HL-60 (cell line): ENCODE results near the gene DOC2B.

Experiments
- GABPA ChIP-seq: IDR thresholded peaks from 2 replicates; pipeline ENCODE4 v1.6.1; 2012; ENCODE audit warnings: low read depth
- POLR2AphosphoS5 ChIP-seq: IDR thresholded peaks from 2 replicates; pipeline ENCODE4 v1.6.1; 2012; ENCODE audit warnings: low read depth
- SPI1 ChIP-seq: IDR thresholded peaks from 2 replicates; pipeline ENCODE4 v1.6.1; 2012; ENCODE audit warnings: low read depth, mild to moderate bottlenecking, borderline replicate concordance
- TF ChIP-seq, protein P1 (sequence below): IDR thresholded peaks from one replicate; pipeline ENCODE4 v1.5.1; 2011; ENCODE audit warnings: low read length, control low read depth, inconsistent platforms; ENCODE audit not compliant: insufficient read depth
- TF ChIP-seq, protein P2 (sequence below): IDR thresholded peaks from 2 replicates; pipeline ENCODE4 v1.6.1; 2012; ENCODE audit warnings: low read depth; ENCODE audit not compliant: insufficient replicate concordance

DNA sequence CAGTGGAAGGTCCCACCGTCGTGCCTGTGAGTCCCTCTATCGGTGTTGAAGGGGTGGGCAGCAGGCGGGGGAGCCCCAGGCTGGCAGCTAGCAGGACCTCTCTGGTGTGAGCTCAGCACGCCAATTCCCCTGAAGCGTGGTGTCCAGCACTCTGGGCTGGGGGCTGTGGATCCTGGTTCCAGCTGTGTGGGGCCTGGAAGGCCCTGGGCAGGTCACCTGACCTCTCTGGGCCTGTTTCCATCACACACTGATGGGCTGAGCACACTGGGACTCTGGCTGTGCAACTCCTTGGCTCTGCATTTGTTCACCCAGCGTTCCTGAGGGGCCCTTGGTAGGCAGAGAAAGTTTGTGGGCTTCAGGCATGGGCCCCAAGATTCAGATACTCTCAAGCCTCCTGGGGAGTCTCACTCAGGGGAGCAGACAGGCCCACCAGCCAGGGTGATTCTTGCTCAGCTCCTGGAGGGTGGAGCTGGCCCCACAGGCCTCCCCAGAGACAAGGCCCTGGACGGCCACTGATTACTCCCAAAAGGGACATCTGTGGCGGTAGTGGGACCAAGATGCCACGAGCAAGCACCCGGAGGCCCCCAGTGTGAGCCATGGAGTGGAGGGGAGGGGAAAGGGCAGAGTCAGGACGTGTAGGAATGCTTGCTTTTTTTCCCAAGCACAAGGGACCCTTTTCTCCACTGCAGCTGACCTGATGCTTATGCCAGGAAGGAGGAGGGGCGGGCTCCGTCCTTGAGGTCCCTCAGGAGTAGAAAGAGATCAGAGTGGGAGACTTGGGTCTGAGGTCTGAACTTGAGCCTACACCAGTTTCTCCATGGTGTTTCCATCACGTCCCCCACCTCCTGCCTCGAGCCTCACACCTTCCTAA lies 35.5 kb downstream of the DOC2B start:
- TF ChIP-seq, protein P1, sequence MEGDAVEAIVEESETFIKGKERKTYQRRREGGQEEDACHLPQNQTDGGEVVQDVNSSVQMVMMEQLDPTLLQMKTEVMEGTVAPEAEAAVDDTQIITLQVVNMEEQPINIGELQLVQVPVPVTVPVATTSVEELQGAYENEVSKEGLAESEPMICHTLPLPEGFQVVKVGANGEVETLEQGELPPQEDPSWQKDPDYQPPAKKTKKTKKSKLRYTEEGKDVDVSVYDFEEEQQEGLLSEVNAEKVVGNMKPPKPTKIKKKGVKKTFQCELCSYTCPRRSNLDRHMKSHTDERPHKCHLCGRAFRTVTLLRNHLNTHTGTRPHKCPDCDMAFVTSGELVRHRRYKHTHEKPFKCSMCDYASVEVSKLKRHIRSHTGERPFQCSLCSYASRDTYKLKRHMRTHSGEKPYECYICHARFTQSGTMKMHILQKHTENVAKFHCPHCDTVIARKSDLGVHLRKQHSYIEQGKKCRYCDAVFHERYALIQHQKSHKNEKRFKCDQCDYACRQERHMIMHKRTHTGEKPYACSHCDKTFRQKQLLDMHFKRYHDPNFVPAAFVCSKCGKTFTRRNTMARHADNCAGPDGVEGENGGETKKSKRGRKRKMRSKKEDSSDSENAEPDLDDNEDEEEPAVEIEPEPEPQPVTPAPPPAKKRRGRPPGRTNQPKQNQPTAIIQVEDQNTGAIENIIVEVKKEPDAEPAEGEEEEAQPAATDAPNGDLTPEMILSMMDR, result no peak
- TF ChIP-seq POLR2AphosphoS5 (no peak), GABPA (no peak), SPI1 (no peak)
- TF ChIP-seq, protein P2, sequence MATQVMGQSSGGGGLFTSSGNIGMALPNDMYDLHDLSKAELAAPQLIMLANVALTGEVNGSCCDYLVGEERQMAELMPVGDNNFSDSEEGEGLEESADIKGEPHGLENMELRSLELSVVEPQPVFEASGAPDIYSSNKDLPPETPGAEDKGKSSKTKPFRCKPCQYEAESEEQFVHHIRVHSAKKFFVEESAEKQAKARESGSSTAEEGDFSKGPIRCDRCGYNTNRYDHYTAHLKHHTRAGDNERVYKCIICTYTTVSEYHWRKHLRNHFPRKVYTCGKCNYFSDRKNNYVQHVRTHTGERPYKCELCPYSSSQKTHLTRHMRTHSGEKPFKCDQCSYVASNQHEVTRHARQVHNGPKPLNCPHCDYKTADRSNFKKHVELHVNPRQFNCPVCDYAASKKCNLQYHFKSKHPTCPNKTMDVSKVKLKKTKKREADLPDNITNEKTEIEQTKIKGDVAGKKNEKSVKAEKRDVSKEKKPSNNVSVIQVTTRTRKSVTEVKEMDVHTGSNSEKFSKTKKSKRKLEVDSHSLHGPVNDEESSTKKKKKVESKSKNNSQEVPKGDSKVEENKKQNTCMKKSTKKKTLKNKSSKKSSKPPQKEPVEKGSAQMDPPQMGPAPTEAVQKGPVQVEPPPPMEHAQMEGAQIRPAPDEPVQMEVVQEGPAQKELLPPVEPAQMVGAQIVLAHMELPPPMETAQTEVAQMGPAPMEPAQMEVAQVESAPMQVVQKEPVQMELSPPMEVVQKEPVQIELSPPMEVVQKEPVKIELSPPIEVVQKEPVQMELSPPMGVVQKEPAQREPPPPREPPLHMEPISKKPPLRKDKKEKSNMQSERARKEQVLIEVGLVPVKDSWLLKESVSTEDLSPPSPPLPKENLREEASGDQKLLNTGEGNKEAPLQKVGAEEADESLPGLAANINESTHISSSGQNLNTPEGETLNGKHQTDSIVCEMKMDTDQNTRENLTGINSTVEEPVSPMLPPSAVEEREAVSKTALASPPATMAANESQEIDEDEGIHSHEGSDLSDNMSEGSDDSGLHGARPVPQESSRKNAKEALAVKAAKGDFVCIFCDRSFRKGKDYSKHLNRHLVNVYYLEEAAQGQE, result no peak
